Trophoblast cell (in vitro differentiated cells and primary cell): ENCODE data around the gene CRADD.

Experiments used
- DNase-seq, 2 donors: peaks; one replicate each; pipeline ENCODE4 v3.0.0-alpha.2; 2016
- H2AFZ ChIP-seq: 2 replicates; pipeline ENCODE4 v1.6.1; 2013; ENCODE audit warnings: low read length, moderate library complexity, mild to moderate bottlenecking; ENCODE audit not compliant: insufficient read depth, poor library complexity
- H2AK5ac ChIP-seq: 2 replicates; pipeline ENCODE4 v1.6.1; 2013; ENCODE audit warnings: mild to moderate bottlenecking, low read length
- H2BK120ac ChIP-seq: 2 replicates; pipeline ENCODE4 v1.6.1; 2013; ENCODE audit warnings: low read length, mild to moderate bottlenecking, moderate library complexity; ENCODE audit not compliant: insufficient read depth, poor library complexity
- H2BK12ac ChIP-seq: 2 replicates; pipeline ENCODE4 v1.6.1; 2013; ENCODE audit warnings: mild to moderate bottlenecking, low read length, moderate library complexity
- H2BK5ac ChIP-seq: 2 replicates; pipeline ENCODE4 v1.6.1; 2013; ENCODE audit warnings: low read length, low read depth, moderate library complexity, mild to moderate bottlenecking; ENCODE audit not compliant: poor library complexity
- H3K14ac ChIP-seq: 2 replicates; pipeline ENCODE4 v1.6.1; 2013; ENCODE audit warnings: mild to moderate bottlenecking, low read length
- H3K18ac ChIP-seq: 2 replicates; pipeline ENCODE4 v1.6.1; 2013; ENCODE audit warnings: mild to moderate bottlenecking, low read length
- H3K23ac ChIP-seq: 2 replicates; pipeline ENCODE4 v1.6.1; 2013; ENCODE audit warnings: low read length
- H3K27ac ChIP-seq: 2 replicates; pipeline ENCODE4 v1.5.1; 2013; ENCODE audit warnings: low read depth, mild to moderate bottlenecking, inconsistent platforms, low read length, moderate library complexity
- H3K27me3 ChIP-seq: 2 replicates; pipeline ENCODE4 v1.6.1; 2013; ENCODE audit warnings: inconsistent platforms, mild to moderate bottlenecking, low read length, moderate library complexity; ENCODE audit not compliant: insufficient read depth
- H3K36me3 ChIP-seq, 2 experiments: 1 replicate in 1 of 2; 2 replicates in 1 of 2; pipeline ENCODE4 v1.6.1; 2013; ENCODE audit warnings: low read length in 2 of 2, mild to moderate bottlenecking in 2 of 2, moderate library complexity in 1 of 2; ENCODE audit not compliant: insufficient read depth in 2 of 2, control insufficient read depth in 1 of 2
- H3K4ac ChIP-seq: 2 replicates; pipeline ENCODE4 v1.6.1; 2013; ENCODE audit warnings: low read depth, mild to moderate bottlenecking, low read length, moderate library complexity
- H3K4me1 ChIP-seq, 2 experiments: 1 replicate in 1 of 2; 2 replicates in 1 of 2; pipeline ENCODE4 v1.6.1; 2013; ENCODE audit warnings: low read length in 2 of 2, mild to moderate bottlenecking in 2 of 2, moderate library complexity in 1 of 2; ENCODE audit not compliant: insufficient read depth in 2 of 2, control insufficient read depth in 1 of 2
- H3K4me2 ChIP-seq: 2 replicates; pipeline ENCODE4 v1.6.1; 2013; ENCODE audit warnings: inconsistent platforms, mild to moderate bottlenecking, low read length, moderate library complexity
- H3K4me3 ChIP-seq: 2 replicates; pipeline ENCODE4 v1.5.1; 2013; ENCODE audit warnings: mild to moderate bottlenecking, low read depth, low read length, inconsistent platforms
- H3K79me1 ChIP-seq: one replicate; pipeline ENCODE4 v1.6.1; 2013; ENCODE audit warnings: low read length
- H3K79me2 ChIP-seq: 2 replicates; pipeline ENCODE4 v1.6.1; 2013; ENCODE audit warnings: low read length, mild to moderate bottlenecking; ENCODE audit not compliant: control insufficient read depth, insufficient read depth, poor library complexity
- H3K9ac ChIP-seq: 2 replicates; pipeline ENCODE4 v1.6.1; 2013; ENCODE audit warnings: mild to moderate bottlenecking, low read length
- H3K9me3 ChIP-seq: 2 replicates; pipeline ENCODE4 v1.6.1; 2013; ENCODE audit warnings: low read depth, mild to moderate bottlenecking, control low read depth, inconsistent platforms, low read length; ENCODE audit not compliant: insufficient read depth
- H4K12ac ChIP-seq: 2 replicates; pipeline ENCODE4 v1.6.1; 2013; ENCODE audit warnings: low read depth, mild to moderate bottlenecking, low read length, moderate library complexity
- H4K8ac ChIP-seq: 2 replicates; pipeline ENCODE4 v1.6.1; 2013; ENCODE audit warnings: low read depth, mild to moderate bottlenecking, low read length, moderate library complexity
- H4K91ac ChIP-seq: one replicate; pipeline ENCODE4 v1.6.1; 2013; ENCODE audit warnings: low read depth, mild to moderate bottlenecking, low read length, moderate library complexity
- WGBS: extraction: QIAGEN DNeasy Blood & Tissue Kit; methylation state at CpG from one replicate; pipeline ENCODE4 v1.1.7; 2013; ENCODE audit warnings: missing lambda C conversion rate; ENCODE audit not compliant: insufficient read length, insufficient coverage; ENCODE audit errors: extremely low coverage; 5-methylcytosine and 5-hydroxymethylcytosine counted together

The CRADD gene

GRCh38 chr12:93698307-93699092, 21.3 kb downstream of the CRADD start:
- Histone ChIP-seq H3K23ac (no peak overlapping the region), H3K27me3 (no peaks in the 10 kb centered on the region), H2BK12ac (no peak overlapping the region), H3K18ac (no peak overlapping the region), H3K9ac (no peak overlapping the region), H3K79me2 (no peaks in the 10 kb centered on the region), H3K4me1 (peaks cover 2% of the 10 kb centered on the region in 2 experiments), H4K8ac (no peak overlapping the region), H4K91ac (no peak overlapping the region), H2BK120ac (no peak overlapping the region), H3K79me1 (peaks cover 2% of the 10 kb centered on the region), H3K4me3 (no peak overlapping the region), H3K4ac (no peak overlapping the region), H3K14ac (no peak overlapping the region), H4K12ac (no peak overlapping the region), H2AK5ac (no peak overlapping the region), H2AFZ (no peak overlapping the region), H3K9me3 (no peaks in the 10 kb centered on the region), H3K36me3 (no peaks in the 10 kb centered on the region), H2BK5ac (no peak overlapping the region), H3K4me2 (no peak overlapping the region), H3K27ac (no peak overlapping the region)
- no CpG with 5 or more reads among the region's 3 CpGs for WGBS
- DNase-seq, result peak in 1 of 2 donors; percentile 64

- peaks cover 2% of the 10 kb centered on the region for H3K79me1 ChIP-seq
- no peak overlapping the region for H4K12ac ChIP-seq
- no peak overlapping the region for H3K9ac ChIP-seq
- no peak overlapping the region for H3K27ac ChIP-seq
- no peak overlapping the region for H3K14ac ChIP-seq
- no peaks in the 10 kb centered on the region for H3K27me3 ChIP-seq
- no peak overlapping the region for H3K4me2 ChIP-seq
- no peak for DNase-seq
- H3K79me2 ChIP-seq, result no peaks in the 10 kb centered on the region
- H3K9me3 ChIP-seq, result no peaks in the 10 kb centered on the region
- no peak overlapping the region for H4K91ac ChIP-seq
- H2BK120ac ChIP-seq, result no peak overlapping the region
- peaks cover 2% of the 10 kb centered on the region in 2 experiments for H3K4me1 ChIP-seq
- H2BK5ac ChIP-seq, result no peak overlapping the region
- no peak overlapping the region for H3K4me3 ChIP-seq
- no peak overlapping the region for H3K18ac ChIP-seq
- no peak overlapping the region for H2AFZ ChIP-seq
- WGBS, result no CpG with 5 or more reads among the region's 9 CpGs
- H4K8ac ChIP-seq, result no peak overlapping the region
- H3K23ac ChIP-seq, result no peak overlapping the region
- no peaks in the 10 kb centered on the region for H3K36me3 ChIP-seq
- H3K4ac ChIP-seq, result no peak overlapping the region
- H2AK5ac ChIP-seq, result no peak overlapping the region
- no peak overlapping the region for H2BK12ac ChIP-seq
These were observed 22.3 kb downstream of the CRADD start for GRCh38 chr12:93699271-93700145.

DNA sequence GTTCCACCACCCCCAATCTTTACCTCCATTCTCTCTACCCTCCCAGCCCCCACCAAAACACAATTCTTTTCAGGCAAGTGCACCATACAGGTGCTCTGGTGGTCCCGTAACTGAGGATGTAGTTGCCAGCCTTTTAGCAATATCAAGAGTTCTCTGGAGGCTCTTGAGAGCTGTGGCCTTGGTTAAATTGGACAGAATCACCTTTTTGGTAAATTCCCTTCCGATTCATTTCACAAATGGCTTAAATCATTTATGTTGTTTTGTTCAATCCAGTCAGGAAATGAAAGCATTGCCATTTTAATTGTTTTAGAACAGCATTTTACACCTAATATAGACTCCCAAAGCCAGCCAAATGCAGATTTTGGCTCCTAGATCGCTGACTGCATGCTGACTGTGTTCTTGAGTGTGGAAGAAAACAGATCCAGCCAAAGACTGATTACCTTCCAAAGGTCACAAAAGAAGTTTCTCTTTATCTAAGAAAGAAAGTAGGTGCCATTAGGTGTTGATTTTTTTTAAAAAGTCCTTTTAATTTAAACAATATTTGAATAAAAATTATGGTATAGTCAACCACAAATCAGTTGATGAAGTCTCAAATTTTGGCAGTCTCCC, 25.6 kb downstream of the CRADD start:
- Histone ChIP-seq H3K9ac (no peak overlapping the region), H2AFZ (no peak overlapping the region), H2AK5ac (no peak overlapping the region), H4K91ac (no peak overlapping the region), H3K4ac (no peak overlapping the region), H2BK5ac (no peak overlapping the region), H3K14ac (no peak overlapping the region), H3K4me3 (no peak overlapping the region), H3K23ac (no peak overlapping the region), H3K79me1 (peaks cover 4% of the 10 kb centered on the region), H2BK120ac (no peak overlapping the region), H3K27ac (no peak overlapping the region), H3K79me2 (peaks cover 1% of the 10 kb centered on the region), H2BK12ac (no peak overlapping the region), H4K12ac (no peak overlapping the region), H3K18ac (no peak overlapping the region), H3K4me2 (no peak overlapping the region), H3K9me3 (no peaks in the 10 kb centered on the region), H4K8ac (no peak overlapping the region), H3K4me1 (peaks cover 6 to 8% of the 10 kb centered on the region in 2 experiments), H3K27me3 (no peaks in the 10 kb centered on the region), H3K36me3 (no peaks in the 10 kb centered on the region)
- WGBS, result no CpG with 5 or more reads among the region's 3 CpGs
- DNase-seq, result no peak

DNA sequence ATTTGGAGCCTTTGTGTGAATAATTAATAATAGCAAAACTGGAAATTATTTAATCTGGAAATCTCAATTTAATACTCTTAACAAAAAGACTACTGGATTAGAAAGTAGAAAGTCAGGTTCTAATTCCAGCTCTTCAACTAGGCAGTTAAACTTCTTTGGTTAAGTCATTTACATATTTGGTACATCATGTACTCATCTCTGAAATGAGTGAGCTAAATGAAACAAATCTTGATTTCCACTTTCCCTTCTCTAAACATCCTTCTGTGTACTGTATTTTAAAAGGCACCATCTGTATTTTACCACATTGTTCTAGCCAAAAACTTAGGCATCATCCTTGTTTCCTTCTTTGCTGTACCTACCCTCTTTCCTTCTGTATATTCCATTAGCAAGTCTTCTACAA, 26.9 kb downstream of the CRADD start:
- Histone ChIP-seq H3K9me3 (no peaks in the 10 kb centered on the region), H3K79me1 (peaks cover 4% of the 10 kb centered on the region), H3K79me2 (peaks cover 1% of the 10 kb centered on the region), H4K12ac (no peak overlapping the region), H2AFZ (no peak overlapping the region), H3K4ac (no peak overlapping the region), H4K8ac (no peak overlapping the region), H3K9ac (no peak overlapping the region), H3K4me1 (peaks cover 6 to 8% of the 10 kb centered on the region in 2 experiments), H3K27ac (no peak overlapping the region), H2BK120ac (no peak overlapping the region), H2AK5ac (no peak overlapping the region), H3K23ac (no peak overlapping the region), H2BK12ac (no peak overlapping the region), H3K36me3 (no peaks in the 10 kb centered on the region), H3K4me2 (no peak overlapping the region), H3K14ac (no peak overlapping the region), H3K4me3 (no peak overlapping the region), H4K91ac (no peak overlapping the region), H3K27me3 (no peaks in the 10 kb centered on the region), H2BK5ac (no peak overlapping the region), H3K18ac (no peak overlapping the region)
- DNase-seq, result no peak
